GM10266 (cell line): ENCODE data around the gene IPO11.

Experiments
- DNase-seq: peaks from one replicate; pipeline ENCODE4 v3.0.0; 2012; ENCODE audit errors: extremely low spot score
- CTCF ChIP-seq: IDR thresholded peaks from 2 replicates; pipeline ENCODE4 v1.5.1; 2012; ENCODE audit warnings: mild to moderate bottlenecking, low read depth; ENCODE audit not compliant: control insufficient read depth, insufficient read depth; ENCODE audit errors: missing control alignments

IPO11 gene

GRCh38 chr5:62596691-62597090 is 184.1 kb downstream of the IPO11 start:
- no peak for TF ChIP-seq CTCF
- DNase-seq = no peak

- no peak for DNase-seq
- TF ChIP-seq CTCF = no peak
Observed at GRCh38 chr5:62597314-62597713, 184.8 kb downstream of the IPO11 start.

- DNase-seq = no peak
- no peak for TF ChIP-seq CTCF
Observed at GRCh38 chr5:62600560-62601252, 188.1 kb downstream of the IPO11 start.

- TF ChIP-seq CTCF = no peak
- DNase-seq = no peak
Observed at GRCh38 chr5:62603934-62604333, 191.4 kb downstream of the IPO11 start.

- DNase-seq = no peak
- TF ChIP-seq CTCF = no peak
Observed at GRCh38 chr5:62605638-62606037, 193.1 kb downstream of the IPO11 start.

- DNase-seq = no peak
- no peak for TF ChIP-seq CTCF
Observed at GRCh38 chr5:62606878-62607277, 194.3 kb downstream of the IPO11 start.

GRCh38 chr5:62607615-62608014 is 195.1 kb downstream of the IPO11 start:
- no peak for DNase-seq
- no peak for TF ChIP-seq CTCF
